B cell (primary cell): ENCODE data around the gene KRT74. TPM values are rescaled to one million over a fixed set of nuclear protein-coding genes. Genes with fewer than 3 reads are reported as not detected.

Experiments used
- ATAC-seq: fragments of 200-7000 bp; cut with Tn5 transposase; one replicate; pipeline ENCODE4 v1.10.0; 2021; ENCODE audit warnings: low read depth, mild to moderate bottlenecking, moderate number of reproducible peaks, moderate library complexity
- CTCF ChIA-PET: fragments of 350-600 bp; sonication (Branson Sonifier 250); formaldehyde crosslinking; loops from one replicate; lab custom pipeline; 2021; ENCODE audit warnings: antibody characterized with exemption, inconsistent platforms; lab: Charles Lee
- POLR2A ChIA-PET: fragments of 350-600 bp; sonication (Branson Sonifier 250); formaldehyde crosslinking; loops from one replicate; lab custom pipeline; 2021; ENCODE audit warnings: antibody characterized with exemption; lab: Charles Lee
- DNase-seq: peaks from one replicate; pipeline ENCODE4 v3.0.0; 2013
- H2AFZ ChIP-seq: 2 replicates; pipeline ENCODE4 v1.6.1; 2012; ENCODE audit warnings: mild to moderate bottlenecking, low read depth, low read length; ENCODE audit not compliant: insufficient read depth, poor library complexity, severe bottlenecking
- H3K27ac ChIP-seq, 2 donors: 1 replicate in 1 of 2; 2 replicates in 1 of 2; pipeline ENCODE4 v1.5.1; 2012 to 2013; ENCODE audit warnings: low read length in 2 of 2, mild to moderate bottlenecking in 2 of 2, moderate library complexity in 1 of 2
- H3K27me3 ChIP-seq, 4 experiments: fragments of 200-600 bp in 1 of 4; sonication (generic) in 1 of 4; replicated peaks in 1 of 4; 1 replicate in 2 of 4; 2 replicates in 2 of 4; pipeline versions ENCODE4 v1.6.1 to v1.7.0; 2013 to 2016; ENCODE audit warnings: low read length in 3 of 4, mild to moderate bottlenecking in 2 of 4, mixed read lengths in 1 of 4, moderate library complexity in 1 of 4; ENCODE audit not compliant: insufficient read depth in 4 of 4, control insufficient read depth in 3 of 4; ENCODE audit errors: control extremely low read depth in 1 of 4
- H3K36me3 ChIP-seq, 2 experiments: replicated peaks in 1 of 2; 1 replicate in 1 of 2; 2 replicates in 1 of 2; pipeline versions ENCODE4 v1.6.1 to v1.7.1; 2013; ENCODE audit warnings: low read length in 1 of 2; ENCODE audit not compliant: insufficient read depth in 2 of 2, control insufficient read depth in 1 of 2; ENCODE audit errors: control extremely low read depth in 1 of 2, extremely low read depth in 1 of 2
- H3K4me1 ChIP-seq, 2 donors: fragments of 200-600 bp in 1 of 2; sonication (generic) in 1 of 2; 1 replicate in 1 of 2; 2 replicates in 1 of 2; pipeline versions ENCODE4 v1.5.1 to v1.6.1; 2013 to 2017; ENCODE audit warnings: low read length in 2 of 2; ENCODE audit not compliant: control insufficient read depth in 2 of 2, insufficient read depth in 2 of 2
- H3K4me2 ChIP-seq: replicated peaks from 2 replicates; pipeline ENCODE3; 2012; ENCODE audit warnings: mild to moderate bottlenecking, low read depth, low read length; ENCODE audit not compliant: poor library complexity, severe bottlenecking
- H3K4me3 ChIP-seq, 5 experiments: fragments of 200-600 bp in 1 of 5; sonication (generic) in 1 of 5; 1 replicate in 3 of 5; 2 replicates in 2 of 5; pipeline versions ENCODE4 v1.5.1 to v1.7.0; 2011 to 2016; ENCODE audit warnings: low read length in 4 of 5, mild to moderate bottlenecking in 4 of 5, low read depth in 2 of 5, control low read depth in 1 of 5, moderate library complexity in 1 of 5; ENCODE audit not compliant: insufficient read depth in 1 of 5; ENCODE audit errors: control extremely low read depth in 1 of 5, extremely low read depth in 1 of 5
- H3K79me2 ChIP-seq: fragments of 200-600 bp; sonication (generic); one replicate; pipeline ENCODE4 v1.6.0; 2016; ENCODE audit warnings: low read length; ENCODE audit not compliant: control insufficient read depth, insufficient read depth
- H3K9ac ChIP-seq: fragments of 200-600 bp; sonication (generic); 2 replicates; pipeline ENCODE4 v1.6.1; 2017; ENCODE audit warnings: mild to moderate bottlenecking, low read length, moderate library complexity
- H3K9me3 ChIP-seq, 3 donors: one replicate each; pipeline versions ENCODE4 v1.6.1 to v1.7.1; 2013; ENCODE audit warnings: low read length in 2 of 3; ENCODE audit not compliant: control insufficient read depth in 2 of 3, insufficient read depth in 1 of 3; ENCODE audit errors: control extremely low read depth in 1 of 3
- H4K20me1 ChIP-seq: 2 replicates; pipeline ENCODE4 v1.6.0; 2012; ENCODE audit warnings: mild to moderate bottlenecking, low read length; ENCODE audit not compliant: insufficient read depth, control insufficient read depth, poor library complexity, severe bottlenecking
- H3K27ac Mint-ChIP-seq: one replicate; pipeline ENCODE4 v1.8.0; 2021; ENCODE audit warnings: mixed read lengths
- H3K27me3 Mint-ChIP-seq: one replicate; pipeline ENCODE4 v1.8.0; 2021; ENCODE audit warnings: mixed read lengths
- H3K4me1 Mint-ChIP-seq: one replicate; pipeline ENCODE4 v1.8.0; 2021; ENCODE audit warnings: mixed read lengths
- H3K4me3 Mint-ChIP-seq: one replicate; pipeline ENCODE4 v1.8.0; 2021; ENCODE audit warnings: mixed read lengths
- H3K9me3 Mint-ChIP-seq: one replicate; pipeline ENCODE4 v1.8.0; 2022; ENCODE audit warnings: mixed read lengths; ENCODE audit not compliant: insufficient read depth
- CTCF ChIP-seq: fragments of 200-600 bp; IDR thresholded peaks from one replicate; pipeline ENCODE4 v1.8.0; 2022; ENCODE audit warnings: antibody characterized with exemption, mild to moderate bottlenecking
- EZH2 ChIP-seq: IDR thresholded peaks from 2 replicates; pipeline ENCODE4 v1.6.1; 2012; ENCODE audit warnings: borderline replicate concordance, low read depth, mild to moderate bottlenecking, moderate library complexity, low read length; ENCODE audit not compliant: insufficient read depth, poor library complexity, severe bottlenecking
- WGBS: methylation state at CpG from one replicate; pipeline ENCODE4 v1.1.5; 2013; ENCODE audit warnings: missing lambda C conversion rate; ENCODE audit not compliant: insufficient coverage; 5-methylcytosine and 5-hydroxymethylcytosine counted together
- intact Hi-C: fragments of 100-400 bp; cut with micrococcal nuclease; formaldehyde crosslinking; loops from one replicate; pipeline ENCODE4 v1.10.0; 2022
- polyA plus RNA-seq: library from polyadenylated mRNA; depleted of rRNA; stranded (reverse); fragments of >200 nt; gene quantifications from 2 replicates; pipeline ENCODE4 v1.2.3, GENCODE V29; 2012
- total RNA-seq, 2 donors: library from RNA; stranded (reverse); fragments of 120-200 nt in 1 of 2; gene quantifications; 1 replicate in 1 of 2; 2 replicates in 1 of 2; pipeline versions ENCODE4 v1.2.3 to v1.2.4, GENCODE V29; 2013 to 2022

Gene KRT74
- total and polyA plus RNA-seq, 2 donors (not counting 1 experiment from before 2014, with no cell fraction given), result not detected

GRCh38 chr12:52591521-52591920 lies 17.9 kb upstream of the KRT74 start:
- Histone ChIP-seq H3K36me3 (no peaks in the 10 kb centered on the region), H3K79me2 (no peaks in the 10 kb centered on the region), H3K4me1 (no peaks in the 10 kb centered on the region), H3K27me3 (peaks cover 0 to 2% (median 0%) of the 10 kb centered on the region in 4 experiments), H3K27ac (no peak overlapping the region), H2AFZ (no peak overlapping the region), H3K9me3 (no peaks in the 10 kb centered on the region), H3K4me3 (no peak overlapping the region), H3K4me2 (no peak overlapping the region), H4K20me1 (no peaks in the 10 kb centered on the region), H3K9ac (no peak overlapping the region)
- ChIA-PET CTCF (no interaction called here), POLR2A (no interaction called here)
- 86% methylated on average over 4 of the region's 11 CpGs for WGBS
- TF ChIP-seq CTCF (no peak), EZH2 (no peak)
- Mint-ChIP-seq H3K9me3 (no peaks in the 10 kb centered on the region), H3K27ac (no peak overlapping the region), H3K27me3 (peaks cover 28% of the 10 kb centered on the region), H3K4me3 (no peak overlapping the region), H3K4me1 (no peaks in the 10 kb centered on the region)
- no peak for DNase-seq
- intact Hi-C loops, result no loop called here
- ATAC-seq, result no peak

GRCh38 chr12:52590021-52590420 lies 16.4 kb upstream of the KRT74 start:
- Histone ChIP-seq H3K27me3 (peaks cover 0 to 2% (median 0%) of the 10 kb centered on the region in 4 experiments), H3K9ac (no peak overlapping the region), H3K4me1 (no peaks in the 10 kb centered on the region), H3K36me3 (no peaks in the 10 kb centered on the region), H2AFZ (no peak overlapping the region), H3K79me2 (no peaks in the 10 kb centered on the region), H4K20me1 (no peaks in the 10 kb centered on the region), H3K9me3 (no peaks in the 10 kb centered on the region), H3K4me2 (no peak overlapping the region), H3K27ac (no peak overlapping the region), H3K4me3 (no peak overlapping the region)
- ChIA-PET CTCF (no interaction called here), POLR2A (interaction anchor here (0.6 kb wide), 1 partner anchor 18 kb away, joined by 3 read pairs; no protein-coding TSS in a partner anchor)
- TF ChIP-seq EZH2, result no peak
- TF ChIP-seq CTCF, result no peak
- WGBS, result 100% methylated on average over 3 of the region's 6 CpGs
- no peak for ATAC-seq
- DNase-seq, result no peak
- Mint-ChIP-seq H3K4me1 (no peaks in the 10 kb centered on the region), H3K27me3 (peaks cover 23% of the 10 kb centered on the region), H3K9me3 (no peaks in the 10 kb centered on the region), H3K4me3 (no peak overlapping the region), H3K27ac (no peak overlapping the region)
- intact Hi-C loops, result no loop called here
